Measurements from ENCODE around the gene AIG1. TPM values are rescaled to one million over a fixed set of nuclear protein-coding genes. Genes with fewer than 3 reads are reported as not detected.

The AIG1 gene
- total RNA-seq, 1 donor, result 70.9 TPM

GRCh38 chr6:143199291-143199690 lies 138.6 kb downstream of the AIG1 start:
- H3K4me2 ChIP-seq (ENCODE audit: insufficient read depth, low read length), result no peak overlapping the region
- no peaks in the 10 kb centered on the region for H3K79me2 ChIP-seq (ENCODE audit: insufficient read depth, low read length)

GRCh38 chr6:143200167-143200770 lies 139.6 kb downstream of the AIG1 start:
- Histone ChIP-seq H3K79me2 (ENCODE audit: insufficient read depth, low read length) (no peaks in the 10 kb centered on the region), H3K36me3 (ENCODE audit: insufficient read depth, low read length) (no peaks in the 10 kb centered on the region), H4K20me1 (ENCODE audit: insufficient read depth, low read length) (no peaks in the 10 kb centered on the region), H3K27me3 (ENCODE audit: insufficient read depth, low read length) (no peaks in the 10 kb centered on the region), H2AFZ (ENCODE audit: low read length) (no peak overlapping the region), H3K4me3 (ENCODE audit: insufficient read depth, low read length) (no peak overlapping the region), H3K27ac (ENCODE audit: low read depth, low read length) (no peak overlapping the region), H3K4me1 (ENCODE audit: insufficient read depth, low read length) (peaks cover 10% of the 10 kb centered on the region), H3K4me2 (ENCODE audit: insufficient read depth, low read length) (no peak overlapping the region), H3K9me3 (ENCODE audit: low read depth, low read length) (peaks cover 4% of the 10 kb centered on the region)
- TF ChIP-seq CTCF (IDR thresholded peaks at IDR 0.05; ENCODE audit: extremely low read depth, low read depth, low read length), result no peak
- no peak for DNase-seq (ENCODE audit: insufficient read length, low spot score, missing footprints)

More at GRCh38 chr6:143199291-143199690, 138.6 kb downstream of the AIG1 start:
- H2AFZ ChIP-seq (ENCODE audit: low read length), result no peak overlapping the region
- H3K9me3 ChIP-seq (ENCODE audit: low read depth, low read length), result peaks cover 4% of the 10 kb centered on the region
- H4K20me1 ChIP-seq (ENCODE audit: insufficient read depth, low read length), result no peaks in the 10 kb centered on the region
- H3K4me1 ChIP-seq (ENCODE audit: insufficient read depth, low read length), result peaks cover 5% of the 10 kb centered on the region
- no peak overlapping the region for H3K27ac ChIP-seq (ENCODE audit: low read depth, low read length)
- TF ChIP-seq CTCF (IDR thresholded peaks at IDR 0.05; ENCODE audit: extremely low read depth, low read depth, low read length), result no peak
- no peaks in the 10 kb centered on the region for H3K27me3 ChIP-seq (ENCODE audit: insufficient read depth, low read length)
- no peak for DNase-seq (ENCODE audit: insufficient read length, low spot score, missing footprints)
- H3K36me3 ChIP-seq (ENCODE audit: insufficient read depth, low read length), result no peaks in the 10 kb centered on the region
- no peak overlapping the region for H3K4me3 ChIP-seq (ENCODE audit: insufficient read depth, low read length)

GRCh38 chr6:143204045-143204444 lies 143.4 kb downstream of the AIG1 start:
- no peak for TF ChIP-seq CTCF (IDR thresholded peaks at IDR 0.05; ENCODE audit: extremely low read depth, low read depth, low read length)
- no peak for DNase-seq (ENCODE audit: insufficient read length, low spot score, missing footprints)
- no peak overlapping the region for H3K4me3 ChIP-seq (ENCODE audit: insufficient read depth, low read length)
- no peak overlapping the region for H3K27ac ChIP-seq (ENCODE audit: low read depth, low read length)
- H3K79me2 ChIP-seq (ENCODE audit: insufficient read depth, low read length), result no peaks in the 10 kb centered on the region
- H2AFZ ChIP-seq (ENCODE audit: low read length), result no peak overlapping the region
- H3K9me3 ChIP-seq (ENCODE audit: low read depth, low read length), result peaks cover 4% of the 10 kb centered on the region
- no peaks in the 10 kb centered on the region for H3K27me3 ChIP-seq (ENCODE audit: insufficient read depth, low read length)
- no peak overlapping the region for H3K4me2 ChIP-seq (ENCODE audit: insufficient read depth, low read length)
- peaks cover 11% of the 10 kb centered on the region for H3K4me1 ChIP-seq (ENCODE audit: insufficient read depth, low read length)
- H3K36me3 ChIP-seq (ENCODE audit: insufficient read depth, low read length), result no peaks in the 10 kb centered on the region
- H4K20me1 ChIP-seq (ENCODE audit: insufficient read depth, low read length), result no peaks in the 10 kb centered on the region

- Histone ChIP-seq H3K4me1 (ENCODE audit: insufficient read depth, low read length) (peaks cover 11% of the 10 kb centered on the region), H3K27me3 (ENCODE audit: insufficient read depth, low read length) (no peaks in the 10 kb centered on the region), H3K4me3 (ENCODE audit: insufficient read depth, low read length) (no peak overlapping the region), H3K36me3 (ENCODE audit: insufficient read depth, low read length) (no peaks in the 10 kb centered on the region), H3K9me3 (ENCODE audit: low read depth, low read length) (peaks cover 4% of the 10 kb centered on the region), H4K20me1 (ENCODE audit: insufficient read depth, low read length) (no peaks in the 10 kb centered on the region), H2AFZ (ENCODE audit: low read length) (no peak overlapping the region), H3K4me2 (ENCODE audit: insufficient read depth, low read length) (no peak overlapping the region), H3K27ac (ENCODE audit: low read depth, low read length) (no peak overlapping the region), H3K79me2 (ENCODE audit: insufficient read depth, low read length) (no peaks in the 10 kb centered on the region)
- DNase-seq (ENCODE audit: insufficient read length, low spot score, missing footprints), result no peak
- no peak for TF ChIP-seq CTCF (IDR thresholded peaks at IDR 0.05; ENCODE audit: extremely low read depth, low read depth, low read length)
Measured at GRCh38 chr6:143205131-143205535, 144.4 kb downstream of the AIG1 start.
